ENCODE measurements around the gene GALNT9.
A peak's percentile ranks its signal among the peaks of the same experiment; 100 is the strongest.

GALNT9 gene

GRCh38 chr12:132344181-132344580, 14.8 kb upstream of the GALNT9 start:
- no peak for DNase-seq

GRCh38 chr12:132343294-132344004, 14.1 kb upstream of the GALNT9 start:
- DNase-seq, result no peak

GRCh38 chr12:132342251-132343227, 13.2 kb upstream of the GALNT9 start:
- peak; percentile 82 for DNase-seq

GRCh38 chr12:132341318-132342050, 12.1 kb upstream of the GALNT9 start:
- no peak for DNase-seq

- DNase-seq, result no peak
Observed at GRCh38 chr12:132340266-132341035, 11.1 kb upstream of the GALNT9 start.

- no peak for DNase-seq
Observed at GRCh38 chr12:132339856-132340255, 10.5 kb upstream of the GALNT9 start.

- no peak for DNase-seq
Observed at GRCh38 chr12:132338781-132339180, 9.4 kb upstream of the GALNT9 start.

GRCh38 chr12:132338311-132338710, 8.9 kb upstream of the GALNT9 start:
- no peak for DNase-seq

- no peak for DNase-seq
Observed at GRCh38 chr12:132337557-132337956, 8.2 kb upstream of the GALNT9 start.

GRCh38 chr12:132336451-132337413, 7.3 kb upstream of the GALNT9 start:
- no peak for DNase-seq

GRCh38 chr12:132335179-132335756, 5.9 kb upstream of the GALNT9 start:
- DNase-seq, result no peak

- no peak for DNase-seq
Observed at GRCh38 chr12:132333766-132334165, 4.4 kb upstream of the GALNT9 start.

- DNase-seq, result no peak
Observed at GRCh38 chr12:132333273-132333672, 3.9 kb upstream of the GALNT9 start.

GRCh38 chr12:132330549-132330881, 1.1 kb upstream of the GALNT9 start:
- no peak for DNase-seq

- DNase-seq, result no peak
Observed at GRCh38 chr12:132329720-132330548, 545 bp upstream of the GALNT9 start.

- DNase-seq, result no peak
Observed at GRCh38 chr12:132328282-132329029, 933 bp downstream of the GALNT9 start.

- peak; percentile 78 for DNase-seq
Observed at GRCh38 chr12:132327336-132328171, 1.8 kb downstream of the GALNT9 start.

- no peak for DNase-seq
Observed at GRCh38 chr12:132326646-132327045, 2.7 kb downstream of the GALNT9 start.
